Globus pallidus (tissue), 1 donor: ENCODE measurements around the gene SOWAHC.
"Not testable (repeated sequence)": the region's sequence is repeated elsewhere in the genome, so short reads cannot be mapped to it uniquely, and the experiment has no call there.

Experiments used
- DNase-seq: peaks from one replicate; pipeline ENCODE4 v3.0.0-alpha.2; 2015; ENCODE audit warnings: low spot score

Gene SOWAHC

GRCh38 chr2:109613922-109614714 lies at the start of gene SOWAHC, which contains the start of gene SEPTIN10:
TSS of gene SOWAHC (plus strand) at chr2:109614364. CDS start at chr2:109614490, 126 bp downstream.
TSS of gene SEPTIN10 (minus strand) at chr2:109613966. CDS start at chr2:109613827, 139 bp downstream.
- DNase-seq, result peak; percentile 95

- DNase-seq, result no peak
These were observed 38.8 kb upstream of the SOWAHC start for GRCh38 chr2:109575373-109575772.

- DNase-seq, result not testable (repeated sequence)
These were observed 36.5 kb upstream of the SOWAHC start for GRCh38 chr2:109577630-109578029.

DNA sequence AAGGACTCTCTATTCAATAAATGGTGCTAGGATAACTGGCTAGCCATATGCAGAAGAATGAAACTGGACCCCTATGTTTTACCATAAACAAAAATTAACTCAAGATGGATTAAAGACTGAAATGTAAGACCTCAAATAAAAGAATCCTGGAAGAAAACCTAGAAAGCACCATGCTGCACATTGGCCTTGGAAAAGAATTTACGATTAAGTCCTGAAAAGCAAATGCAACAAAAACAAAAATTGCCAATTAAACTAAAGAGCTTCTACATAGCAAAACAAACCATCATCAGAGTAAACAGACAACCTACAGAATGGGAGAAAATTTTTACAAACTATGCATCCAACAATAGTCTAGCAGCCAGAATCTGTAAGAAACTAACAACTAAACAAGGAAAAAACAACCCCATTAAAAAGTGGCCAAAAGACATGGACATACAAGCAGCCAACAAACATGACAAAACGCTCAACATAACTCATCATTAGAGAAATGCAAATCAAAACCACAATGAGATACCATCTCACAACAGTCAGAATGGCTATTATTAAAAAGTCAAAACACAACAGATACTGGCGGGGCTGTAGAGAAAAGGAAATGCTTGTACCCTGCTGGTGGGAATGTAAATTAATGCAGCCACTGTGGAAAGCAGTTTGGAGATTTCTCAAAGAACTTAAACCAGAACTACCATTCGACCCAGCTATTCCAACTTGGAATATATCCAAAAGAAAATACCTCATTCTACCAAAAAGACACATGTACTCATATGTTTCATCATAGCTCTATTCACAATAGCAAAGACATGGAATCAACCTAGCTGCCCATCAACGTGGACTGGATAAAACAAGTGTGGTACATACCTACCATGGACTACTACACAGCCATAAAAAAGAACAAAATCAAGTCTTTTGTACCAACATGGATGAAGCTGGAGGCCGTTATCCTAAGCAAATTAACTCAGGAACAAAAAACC lies 31.0 kb upstream of the SOWAHC start:
- no peak for DNase-seq

DNA sequence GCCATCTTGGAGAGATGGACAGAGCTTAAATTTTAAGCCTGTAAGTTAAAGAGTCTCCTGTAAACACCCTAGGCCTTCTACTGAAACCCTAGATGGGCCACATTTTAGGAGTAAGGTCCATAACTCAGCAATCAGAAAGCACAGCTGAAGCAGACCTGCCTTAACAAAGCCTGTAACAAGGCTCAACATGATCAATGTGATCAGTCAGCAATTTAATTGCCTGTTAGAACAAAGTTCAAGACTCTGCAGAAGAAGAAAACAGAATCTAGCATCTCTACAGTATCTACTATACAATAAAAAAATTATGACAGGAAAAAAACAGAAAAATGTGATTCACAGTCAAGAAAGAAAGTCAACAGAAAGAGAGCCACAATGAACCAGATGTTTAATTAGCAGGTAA lies 27.5 kb upstream of the SOWAHC start:
- no peak for DNase-seq

DNA sequence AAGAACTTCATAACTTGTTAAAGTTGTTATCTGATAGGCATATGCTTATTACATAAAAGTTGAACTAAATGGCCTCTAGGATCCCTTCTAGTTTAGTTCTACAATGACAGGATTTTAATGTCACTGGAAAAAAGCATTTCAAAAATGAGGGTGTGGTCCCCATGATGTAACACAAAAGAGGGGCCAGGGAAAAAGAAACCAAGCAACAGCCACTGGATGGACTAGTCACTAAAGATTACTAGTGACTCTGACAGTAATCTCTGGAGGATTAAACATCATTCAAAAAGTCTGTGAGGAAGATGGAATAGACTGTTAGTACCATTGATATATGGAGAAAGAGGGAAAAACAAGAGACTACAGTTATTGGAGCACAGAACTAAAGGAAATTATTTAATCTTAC lies 23.0 kb upstream of the SOWAHC start:
- DNase-seq, result no peak

- DNase-seq, result no peak
These were observed 21.3 kb upstream of the SOWAHC start for GRCh38 chr2:109592905-109593304.

DNA sequence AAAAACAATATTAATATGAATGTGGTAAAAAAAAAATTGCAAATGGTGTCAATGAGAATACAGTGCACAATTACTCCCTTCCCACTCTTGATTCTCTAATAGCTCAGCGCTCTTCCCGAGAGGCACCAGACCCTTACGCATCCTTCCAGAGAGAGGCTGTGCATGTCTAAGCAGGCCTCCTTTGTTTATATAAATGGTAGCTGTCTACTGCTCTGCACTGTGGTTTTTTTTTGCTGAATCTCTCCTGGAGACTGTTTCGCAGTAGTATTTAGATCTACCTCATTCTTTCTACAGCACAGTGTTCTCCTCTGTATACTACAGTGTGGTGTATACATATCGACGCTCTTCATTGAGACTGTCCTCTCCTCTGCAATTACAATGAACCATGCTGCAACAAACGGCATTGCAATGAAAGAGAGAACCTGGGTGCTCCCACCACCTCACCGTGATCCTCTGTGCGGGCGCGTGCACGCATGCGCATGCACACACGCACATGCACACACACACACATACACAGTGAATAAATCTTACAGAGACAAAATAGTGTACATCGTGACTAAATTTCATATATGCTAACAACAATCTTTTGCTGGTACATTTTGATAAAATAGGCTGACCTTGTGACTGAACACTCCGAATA lies 19.8 kb upstream of the SOWAHC start:
- peak; percentile 50 for DNase-seq

DNA sequence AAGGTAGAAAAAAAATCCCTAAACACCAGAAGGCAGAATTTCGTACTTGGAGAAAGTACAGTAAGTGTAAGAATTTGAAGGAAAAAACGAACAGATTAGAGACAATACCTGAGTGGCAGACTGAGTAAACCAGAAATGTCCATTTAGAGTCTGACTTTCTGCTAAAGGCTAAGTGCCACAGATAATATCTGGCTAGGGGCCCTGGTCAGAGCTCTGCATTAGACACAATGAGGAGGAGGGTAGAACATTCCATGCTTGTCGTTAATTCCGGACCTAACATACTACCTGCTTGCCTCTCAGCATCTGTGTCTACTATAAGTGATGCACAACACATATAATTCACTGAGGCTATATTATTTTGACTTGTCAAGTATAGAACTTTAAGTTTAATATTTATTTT lies 18.5 kb upstream of the SOWAHC start:
- no peak for DNase-seq

- DNase-seq, result no peak
These were observed 16.9 kb upstream of the SOWAHC start for GRCh38 chr2:109597283-109597682.

- peak; percentile 33 for DNase-seq
These were observed 12.4 kb upstream of the SOWAHC start for GRCh38 chr2:109601783-109602182.

DNA sequence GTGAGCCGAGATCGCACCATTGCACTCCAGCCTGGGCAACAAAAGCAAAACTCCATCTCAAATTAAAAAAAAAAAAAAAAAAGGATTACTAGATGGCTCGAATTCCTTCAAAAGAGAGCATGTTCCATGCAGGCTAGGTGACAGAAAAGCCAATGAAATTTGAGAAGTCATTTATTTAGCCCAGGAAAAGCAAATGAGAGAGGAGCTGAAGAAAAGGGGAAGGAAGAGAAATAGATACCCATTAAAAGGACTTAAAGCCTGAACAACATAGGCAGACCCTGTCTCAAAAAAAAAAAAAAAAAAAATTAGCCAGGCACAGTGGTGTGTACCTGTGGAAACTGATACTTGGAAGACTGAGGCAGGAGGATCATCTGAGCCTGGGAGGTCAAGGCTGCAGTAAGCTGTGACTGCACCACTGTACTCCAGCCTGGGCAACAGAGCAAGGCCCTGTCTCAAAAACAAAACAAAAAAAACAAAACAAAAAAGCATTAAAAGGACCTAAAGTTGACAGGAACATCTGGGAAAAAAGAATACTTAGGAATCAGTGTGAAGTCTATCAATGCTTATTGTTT lies 11.5 kb upstream of the SOWAHC start:
- no peak for DNase-seq

GRCh38 chr2:109604597-109604996 lies 9.6 kb upstream of the SOWAHC start:
- DNase-seq, result no peak

DNA sequence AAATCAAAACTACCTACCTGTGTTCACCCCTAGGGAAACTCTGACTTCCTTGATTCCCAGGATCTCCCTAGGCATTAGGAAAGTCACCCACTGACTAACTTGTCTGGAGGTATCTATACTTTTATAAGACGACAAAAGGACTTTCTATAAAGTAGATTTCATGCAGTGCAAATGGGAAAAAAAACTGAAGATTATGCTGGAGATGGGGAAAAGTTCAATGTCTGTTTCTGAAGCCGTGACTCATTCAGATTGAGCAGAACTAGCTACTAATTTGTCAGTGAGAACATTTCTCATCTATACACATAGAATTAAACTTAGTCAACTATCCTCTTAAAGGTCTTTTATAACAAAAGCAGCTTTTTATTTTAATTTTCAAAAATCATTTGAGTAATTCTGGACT lies 6.4 kb upstream of the SOWAHC start:
- no peak for DNase-seq

DNA sequence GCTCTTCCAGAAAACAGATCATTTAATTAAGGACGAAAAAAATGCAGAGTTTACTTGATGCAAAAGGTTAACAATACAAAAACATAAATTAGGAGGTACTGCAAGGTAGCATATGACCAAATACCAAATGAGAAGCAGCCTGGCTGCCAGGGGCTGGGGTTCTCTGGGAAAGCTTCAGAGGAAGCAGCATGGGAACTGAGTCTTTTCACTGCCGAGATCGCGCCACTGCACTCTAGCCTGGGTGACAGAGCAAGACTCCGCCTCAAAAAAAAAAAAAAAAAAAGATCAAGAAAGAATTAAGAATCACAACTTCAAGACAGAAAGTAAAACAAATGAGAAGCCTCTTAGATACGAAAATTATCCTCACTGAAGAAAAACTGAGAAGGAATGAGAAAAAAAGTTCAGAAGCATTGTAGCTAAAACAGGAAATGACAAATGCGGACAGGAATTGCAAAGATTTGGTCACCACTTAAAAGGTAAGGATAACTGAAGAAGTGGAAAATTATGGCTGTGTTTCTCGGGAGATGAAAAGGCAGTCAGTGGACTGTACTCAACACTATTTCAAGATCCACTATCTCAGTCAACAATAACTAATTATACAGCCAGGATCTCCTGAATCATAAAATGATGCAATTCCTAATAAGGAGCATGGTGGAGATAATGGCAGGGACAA lies 4.7 kb upstream of the SOWAHC start:
- DNase-seq, result no peak

DNA sequence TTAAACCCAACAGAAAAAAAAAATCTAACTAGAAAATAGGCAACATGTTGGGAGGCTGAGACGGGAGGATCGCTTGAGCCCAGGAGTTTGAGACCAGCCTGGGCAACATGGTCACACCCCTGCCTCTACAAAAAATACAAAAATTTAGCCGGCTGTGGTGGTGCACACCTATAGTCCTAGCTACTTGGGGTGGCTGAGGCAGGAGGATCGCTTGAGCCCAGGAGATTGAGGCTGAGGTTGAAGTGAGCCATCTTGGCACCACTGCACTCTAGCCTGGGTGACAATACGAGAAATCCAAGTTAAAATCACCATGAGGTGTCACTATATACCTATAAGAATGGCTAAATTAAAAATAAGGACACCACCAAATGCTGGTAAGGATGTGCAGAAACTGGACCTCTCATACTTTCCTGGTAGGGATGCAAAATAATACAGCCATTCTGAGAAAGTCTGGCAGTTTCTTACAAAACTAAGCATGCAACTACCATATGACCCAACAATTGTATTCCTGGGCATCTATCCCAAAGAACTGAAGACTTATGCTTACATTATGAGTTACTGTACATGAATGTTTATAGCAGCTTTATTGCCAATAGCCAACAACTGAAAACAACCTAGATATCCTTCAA lies 2.6 kb upstream of the SOWAHC start:
- no peak for DNase-seq

DNA sequence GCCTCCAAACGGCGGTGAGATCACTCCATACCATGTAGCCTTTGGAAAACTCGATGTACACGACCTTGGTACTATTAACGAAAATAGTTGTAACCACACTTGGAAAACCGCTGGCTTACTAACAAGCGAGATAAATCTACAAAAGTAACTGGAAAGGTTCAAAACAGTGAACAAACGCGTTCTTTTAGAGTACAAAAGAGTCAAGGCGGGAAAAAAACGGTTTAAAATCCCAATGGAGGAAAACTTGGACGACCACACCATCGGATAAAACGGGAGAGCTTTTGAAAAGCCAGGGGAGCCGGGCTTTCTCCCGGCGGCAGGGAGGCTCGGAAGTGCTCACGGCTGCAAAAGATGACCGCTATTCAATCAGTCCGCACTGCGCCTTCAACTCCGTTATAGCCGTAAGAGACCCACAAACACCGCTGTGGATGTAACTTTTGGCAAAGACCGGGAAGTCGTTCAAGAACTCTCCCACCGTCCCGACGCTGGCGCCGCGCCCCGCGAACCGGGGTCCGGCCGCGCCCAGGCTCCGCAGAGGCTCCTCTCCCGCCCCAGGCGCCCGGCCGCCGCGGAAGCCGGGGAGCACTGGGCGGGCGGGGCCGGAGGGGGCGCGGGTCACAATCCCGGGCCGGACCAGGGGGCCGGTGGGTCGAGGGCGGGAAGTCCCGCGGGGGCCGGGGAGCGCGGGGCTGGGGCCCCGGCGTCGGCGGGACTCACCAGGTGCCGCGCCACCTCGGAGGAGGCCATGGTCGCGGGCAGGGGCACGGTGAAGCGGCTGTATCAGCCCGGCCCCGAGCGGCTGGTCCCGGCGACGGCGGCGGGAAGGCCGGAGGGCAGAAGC lies 863 bp upstream of the SOWAHC start:
- DNase-seq, result no peak

DNA sequence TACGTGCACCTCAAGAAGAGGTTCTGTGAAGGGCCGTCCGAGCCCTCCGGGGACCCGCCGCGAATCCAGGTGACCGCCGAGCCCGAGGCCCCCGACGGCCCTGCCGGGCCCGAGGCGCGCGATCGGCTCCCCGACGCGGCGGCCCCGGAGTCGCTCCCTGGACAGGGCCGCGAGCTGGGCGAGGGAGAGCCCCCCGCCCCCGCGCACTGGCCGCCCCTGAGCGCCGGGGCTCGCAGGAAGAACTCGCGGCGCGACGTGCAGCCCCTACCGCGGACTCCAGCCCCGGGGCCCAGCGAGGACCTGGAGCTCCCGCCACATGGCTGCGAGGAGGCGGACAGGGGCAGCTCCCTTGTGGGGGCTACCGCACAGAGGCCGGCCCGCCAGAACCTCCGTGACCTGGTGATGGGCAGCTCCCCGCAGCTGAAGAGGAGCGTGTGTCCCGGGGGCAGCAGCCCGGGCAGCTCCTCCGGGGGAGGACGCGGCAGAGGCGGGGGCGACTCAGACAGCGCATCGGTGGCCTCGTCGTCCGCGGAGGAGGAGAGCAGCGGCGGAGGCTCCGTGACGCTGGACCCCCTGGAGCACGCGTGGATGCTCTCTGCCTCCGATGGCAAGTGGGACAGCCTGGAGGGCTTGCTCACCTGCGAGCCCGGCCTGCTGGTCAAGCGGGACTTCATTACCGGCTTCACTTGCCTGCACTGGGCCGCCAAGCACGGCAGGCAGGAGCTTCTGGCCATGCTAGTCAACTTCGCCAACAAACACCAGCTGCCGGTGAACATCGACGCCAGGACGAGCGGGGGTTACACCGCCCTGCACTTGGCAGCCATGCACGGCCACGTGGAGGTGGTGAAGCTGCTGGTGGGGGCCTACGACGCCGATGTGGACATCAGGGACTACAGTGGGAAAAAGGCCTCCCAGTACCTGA lies 812 bp downstream of the SOWAHC start:
- no peak for DNase-seq

DNA sequence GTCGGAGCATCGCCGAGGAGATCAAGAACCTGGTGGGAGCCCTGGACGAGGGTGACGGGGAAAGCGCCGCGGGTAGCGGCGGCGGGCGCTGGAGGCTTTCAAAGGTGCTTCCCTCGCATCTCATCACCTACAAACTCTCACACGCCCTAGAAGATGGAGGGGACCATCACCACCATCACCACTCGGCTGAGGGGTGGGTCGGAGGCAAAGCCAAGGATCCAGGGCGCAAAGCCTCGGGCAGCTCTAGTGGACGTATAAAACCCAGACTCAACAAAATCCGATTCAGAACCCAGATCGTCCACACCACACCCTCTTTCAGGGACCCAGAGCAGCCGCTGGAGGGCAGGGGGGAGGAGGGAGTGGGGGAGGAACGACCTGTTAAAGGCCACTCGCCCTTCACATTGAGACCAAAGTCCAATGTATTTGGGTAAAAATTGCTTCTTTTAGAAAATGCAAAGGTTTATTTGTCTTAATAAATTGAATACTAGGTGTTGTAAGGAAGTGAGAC lies 1.5 kb downstream of the SOWAHC start:
- DNase-seq, result no peak
